ENCODE data around the gene OPHN1. TPM values are rescaled to one million over a fixed set of nuclear protein-coding genes. Genes with fewer than 3 reads are reported as not detected.

The OPHN1 gene
- total and polyA plus RNA-seq, 2 donors (not counting 3 experiments of a cell fraction or from before 2014, with no cell fraction given), result 3.9 to 6.7 TPM

DNA sequence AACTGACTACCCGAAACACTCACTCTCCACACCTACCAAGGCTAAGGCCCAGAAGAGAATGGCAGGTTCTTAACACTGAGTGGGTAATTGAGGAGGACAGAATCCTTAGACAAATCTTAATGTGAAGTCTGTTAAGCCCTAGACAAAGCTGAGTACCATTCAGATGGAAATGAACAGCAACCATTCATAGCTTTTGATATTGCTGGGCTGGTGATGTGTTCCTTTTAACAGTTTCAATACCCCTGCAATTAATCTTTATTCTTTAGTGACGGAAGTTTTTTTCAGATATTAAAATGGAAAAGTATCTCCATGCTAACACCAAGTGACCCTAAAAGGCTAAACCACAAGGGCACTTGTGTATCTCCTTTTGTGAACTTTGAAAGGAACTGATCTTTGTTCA, 334.9 kb downstream of the OPHN1 start:
- H3K27ac ChIP-seq (ENCODE audit: insufficient read depth, low read depth, low read length), result no peak overlapping the region
- H3K4me3 ChIP-seq (replicated peaks in 1 of 3; ENCODE audit: insufficient read depth in 1 of 3, low read depth in 1 of 3, low read length in 3 of 3), result no peak overlapping the region
- no peaks in the 10 kb centered on the region for H3K9me1 ChIP-seq (replicated peaks; ENCODE audit: control insufficient read depth, extremely low read depth, insufficient read depth, low read length)
- DNase-seq (ENCODE audit: low read depth, low spot score), result no peak
- no peaks in the 10 kb centered on the region for H3K27me3 ChIP-seq (ENCODE audit: control insufficient read depth in 2 of 2, insufficient read depth in 2 of 2, low read length in 2 of 2)
- no peaks in the 10 kb centered on the region for H4K20me1 ChIP-seq (replicated peaks; ENCODE audit: control insufficient read depth, extremely low read depth, insufficient read depth, low read length)
- no peaks in the 10 kb centered on the region for H3K36me3 ChIP-seq (ENCODE audit: control insufficient read depth in 2 of 2, extremely low read depth in 1 of 2, insufficient read depth in 2 of 2, low read length in 2 of 2)
- no peak overlapping the region for H2AFZ ChIP-seq (ENCODE audit: low read depth, low read length)
- no peaks in the 10 kb centered on the region for H3K79me2 ChIP-seq (ENCODE audit: control insufficient read depth, insufficient read depth, low read length)
- CTCF ChIA-PET, result no interaction called here
- intact Hi-C loops (cut with micrococcal nuclease) (no loop called here), dilution Hi-C loops (cut with MboI; ENCODE audit: extremely low pct_ligation_motif_present, low sequenced_read_pairs) (no loop called here)
- no peak for FAIRE-seq
- H3K9me3 ChIP-seq (replicated peaks; ENCODE audit: control insufficient read depth, insufficient read depth, low read length), result no peaks in the 10 kb centered on the region
- no TSS peak for BruUV-seq (replicated peaks)
- no peak for TF ChIP-seq JUN (IDR thresholded peaks at IDR 0.05; ENCODE audit: borderline replicate concordance, insufficient read depth, insufficient read length, low read depth)
- no peak for TF ChIP-seq POLR2AphosphoS5 (IDR thresholded peaks at IDR 0.05; ENCODE audit: insufficient read depth, low read depth, low read length)
- no peak for TF ChIP-seq MYC (IDR thresholded peaks at IDR 0.05; ENCODE audit: low read depth, low read length)
- TF ChIP-seq, protein P1, sequence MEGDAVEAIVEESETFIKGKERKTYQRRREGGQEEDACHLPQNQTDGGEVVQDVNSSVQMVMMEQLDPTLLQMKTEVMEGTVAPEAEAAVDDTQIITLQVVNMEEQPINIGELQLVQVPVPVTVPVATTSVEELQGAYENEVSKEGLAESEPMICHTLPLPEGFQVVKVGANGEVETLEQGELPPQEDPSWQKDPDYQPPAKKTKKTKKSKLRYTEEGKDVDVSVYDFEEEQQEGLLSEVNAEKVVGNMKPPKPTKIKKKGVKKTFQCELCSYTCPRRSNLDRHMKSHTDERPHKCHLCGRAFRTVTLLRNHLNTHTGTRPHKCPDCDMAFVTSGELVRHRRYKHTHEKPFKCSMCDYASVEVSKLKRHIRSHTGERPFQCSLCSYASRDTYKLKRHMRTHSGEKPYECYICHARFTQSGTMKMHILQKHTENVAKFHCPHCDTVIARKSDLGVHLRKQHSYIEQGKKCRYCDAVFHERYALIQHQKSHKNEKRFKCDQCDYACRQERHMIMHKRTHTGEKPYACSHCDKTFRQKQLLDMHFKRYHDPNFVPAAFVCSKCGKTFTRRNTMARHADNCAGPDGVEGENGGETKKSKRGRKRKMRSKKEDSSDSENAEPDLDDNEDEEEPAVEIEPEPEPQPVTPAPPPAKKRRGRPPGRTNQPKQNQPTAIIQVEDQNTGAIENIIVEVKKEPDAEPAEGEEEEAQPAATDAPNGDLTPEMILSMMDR (IDR thresholded peaks at IDR 0.05; ENCODE audit: extremely low read depth in 1 of 2, insufficient read depth in 1 of 2, low read depth in 1 of 2, low read length in 2 of 2), result no peak
- no peak for TF ChIP-seq EZH2 (IDR thresholded peaks at IDR 0.05; ENCODE audit: borderline replicate concordance, low read depth, low read length, severe bottlenecking)
- TF ChIP-seq FOS (IDR thresholded peaks at IDR 0.05; ENCODE audit: borderline replicate concordance, insufficient read depth, low read length), result no peak
- TF ChIP-seq GATA2 (IDR thresholded peaks at IDR 0.05; ENCODE audit: insufficient read depth, insufficient read length, low read depth, low read length), result no peak
- no peak for TF ChIP-seq POLR2A (IDR thresholded peaks at IDR 0.05; ENCODE audit: low read depth, low read length)
- TF ChIP-seq, protein P2, sequence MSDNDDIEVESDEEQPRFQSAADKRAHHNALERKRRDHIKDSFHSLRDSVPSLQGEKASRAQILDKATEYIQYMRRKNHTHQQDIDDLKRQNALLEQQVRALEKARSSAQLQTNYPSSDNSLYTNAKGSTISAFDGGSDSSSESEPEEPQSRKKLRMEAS (IDR thresholded peaks at IDR 0.05; ENCODE audit: insufficient read depth, insufficient read length), result no peak
- no peak overlapping the region for H3K4me2 ChIP-seq (ENCODE audit: insufficient read depth, low read length)
- no peak overlapping the region for H3K9ac ChIP-seq (replicated peaks; ENCODE audit: extremely low read depth, insufficient read depth, low read length)
- H3K4me1 ChIP-seq (ENCODE audit: control insufficient read depth, extremely low read depth, insufficient read depth, low read length), result no peaks in the 10 kb centered on the region
- POLR2A ChIA-PET, result no interaction called here

Measured in endothelial cell of umbilical vein (primary cell).